HCT116 (cell line): ENCODE results near the gene TEDC1. TPM values are rescaled to one million over a fixed set of nuclear protein-coding genes. Genes with fewer than 3 reads are reported as not detected.

Experiments
- ATAC-seq: fragments of 200-7000 bp; cut with Tn5 transposase; 2 replicates; pipeline ENCODE4 v1.9.1; 2020; ENCODE audit warnings: mild to moderate bottlenecking, moderate library complexity
- BruUV-seq: library from RNA; stranded (reverse); fragments of 400-500 nt; replicated peaks from 2 replicates; lab custom pipeline; 2021; lab: Mats Ljungman, UMichigan
- CTCF ChIA-PET: fragments of 300-600 bp; sonication (Branson Sonifier 250); formaldehyde crosslinking; loops from one replicate; lab custom pipeline; 2021; ENCODE audit warnings: antibody characterized with exemption; lab: Charles Lee
- POLR2A ChIA-PET: fragments of 300-600, 350-600 bp; sonication (Branson Sonifier 250); formaldehyde crosslinking; loops from one replicate; lab custom pipeline; 2021; ENCODE audit warnings: antibody characterized with exemption; lab: Charles Lee
- RAD21 ChIA-PET, 2 experiments: fragments of 300-600 bp; sonication (Branson Sonifier 250); formaldehyde crosslinking; loops; one replicate each; lab custom pipeline; 2023; ENCODE audit warnings: low total read pairs in 2 of 2; ENCODE audit not compliant: uncharacterized antibody in 2 of 2, unreplicated experiment in 2 of 2, low non-redundant PET in 1 of 2; lab: Charles Lee
- DNase-seq: peaks from one replicate; pipeline ENCODE4 v3.0.0-alpha.2; 2010; ENCODE audit warnings: low read depth, low spot score
- H2AFZ ChIP-seq: fragments of 200-600 bp; shearing (Covaris generic), sonication (generic); 2 replicates; pipeline ENCODE4 v1.6.1; 2017; ENCODE audit warnings: low read depth, mixed run types, mixed read lengths, antibody characterized with exemption, low read length; ENCODE audit not compliant: poor library complexity, severe bottlenecking
- H3K27ac ChIP-seq: 2 replicates; pipeline ENCODE4 v1.5.1; 2012; ENCODE audit warnings: low read depth, low read length
- H3K27me3 ChIP-seq: fragments of 200-600 bp; sonication (generic); 2 replicates; pipeline ENCODE4 v1.6.1; 2016; ENCODE audit warnings: mixed run types, low read length, mixed read lengths; ENCODE audit not compliant: insufficient read depth
- H3K36me3 ChIP-seq, 2 experiments: fragments of 200-500 bp in 1 of 2; fragments of 200-600 bp in 1 of 2; sonication (Bioruptor generic) in 1 of 2; sonication (generic) in 1 of 2; 2 replicates each; pipeline versions ENCODE4 v1.5.1 to v1.6.1; 2014 to 2016; ENCODE audit warnings: low read length in 2 of 2, inconsistent platforms in 1 of 2, mixed read lengths in 1 of 2, mixed run types in 1 of 2; ENCODE audit not compliant: insufficient read depth in 2 of 2, control insufficient read depth in 1 of 2
- H3K4me1 ChIP-seq, 2 experiments: fragments of 200-600 bp in 1 of 2; sonication (generic) in 1 of 2; 2 replicates each; pipeline versions ENCODE4 v1.5.1 to v1.6.1; 2012 to 2017; ENCODE audit warnings: low read length in 2 of 2, inconsistent platforms in 1 of 2, mild to moderate bottlenecking in 1 of 2, mixed read lengths in 1 of 2, mixed run types in 1 of 2, moderate library complexity in 1 of 2; ENCODE audit not compliant: insufficient read depth in 2 of 2, control insufficient read depth in 1 of 2
- H3K4me2 ChIP-seq: fragments of 200-600 bp; sonication (generic); 2 replicates; pipeline ENCODE4 v1.6.1; 2017; ENCODE audit warnings: mixed run types, low read length, mixed read lengths
- H3K4me3 ChIP-seq, 2 experiments: fragments of 200-600 bp in 1 of 2; sonication (generic) in 1 of 2; replicated peaks in 1 of 2; 2 replicates each; pipeline ENCODE4 v1.5.1; 2011 to 2016; ENCODE audit warnings: low read length in 2 of 2, control low read depth in 1 of 2, low read depth in 1 of 2, mild to moderate bottlenecking in 1 of 2, mixed read lengths in 1 of 2, mixed run types in 1 of 2
- H3K79me2 ChIP-seq: fragments of 200-600 bp; sonication (generic); 2 replicates; pipeline ENCODE4 v1.6.1; 2017; ENCODE audit warnings: mild to moderate bottlenecking, mixed run types, low read length, moderate library complexity, mixed read lengths; ENCODE audit not compliant: insufficient read depth
- H3K9ac ChIP-seq: fragments of 200-600 bp; sonication (generic); 2 replicates; pipeline ENCODE4 v1.6.1; 2016; ENCODE audit warnings: low read length, mixed read lengths
- H3K9me2 ChIP-seq: fragments of 200-600 bp; sonication (generic), shearing (Covaris generic); 2 replicates; pipeline ENCODE4 v1.6.1; 2017; ENCODE audit warnings: mixed run types, mild to moderate bottlenecking, moderate library complexity; ENCODE audit not compliant: insufficient read depth
- H3K9me3 ChIP-seq, 2 experiments: fragments of 200-500 bp in 1 of 2; fragments of 200-600 bp in 1 of 2; sonication (Bioruptor generic) in 1 of 2; sonication (generic) in 1 of 2; 2 replicates each; pipeline ENCODE4 v1.6.1; 2014 to 2017; ENCODE audit warnings: low read length in 2 of 2, mixed read lengths in 2 of 2, inconsistent platforms in 1 of 2, low read depth in 1 of 2, mild to moderate bottlenecking in 1 of 2, mixed run types in 1 of 2, moderate library complexity in 1 of 2; ENCODE audit not compliant: control insufficient read depth in 1 of 2, insufficient read depth in 1 of 2
- H4K20me1 ChIP-seq: fragments of 200-600 bp; sonication (generic), shearing (Covaris generic); 2 replicates; pipeline ENCODE4 v1.6.1; 2017; ENCODE audit warnings: mixed run types, mild to moderate bottlenecking, moderate library complexity; ENCODE audit not compliant: insufficient read depth
- EGR1 ChIP-seq: IDR thresholded peaks from 2 replicates; pipeline ENCODE4 v1.6.1; 2012; ENCODE audit warnings: low read depth
- ELF1 ChIP-seq: IDR thresholded peaks from 2 replicates; pipeline ENCODE4 v1.6.1; 2012; ENCODE audit warnings: low read depth, borderline replicate concordance
- EZH2 ChIP-seq: fragments of 200-600 bp; sonication (generic); IDR thresholded peaks from 2 replicates; pipeline ENCODE4 v1.6.1; 2017; ENCODE audit warnings: antibody characterized with exemption, mixed run types
- EZH2phosphoT487 ChIP-seq: fragments of 200-600 bp; IDR thresholded peaks from 2 replicates; pipeline ENCODE4 v1.6.1; 2018; ENCODE audit warnings: antibody characterized with exemption, borderline replicate concordance
- FOSL1 ChIP-seq: IDR thresholded peaks from 2 replicates; pipeline ENCODE4 v1.6.1; 2012; ENCODE audit warnings: low read depth
- JUND ChIP-seq: IDR thresholded peaks from 2 replicates; pipeline ENCODE4 v1.6.1; 2012
- POLR2A ChIP-seq: IDR thresholded peaks from 2 replicates; pipeline ENCODE4 v1.7.0; 2011; ENCODE audit warnings: borderline replicate concordance; ENCODE audit not compliant: insufficient read depth, insufficient read length; ENCODE audit errors: extremely low read depth
- RAD21 ChIP-seq: IDR thresholded peaks from 2 replicates; pipeline ENCODE4 v1.6.1; 2012; ENCODE audit warnings: low read depth, mild to moderate bottlenecking
- SIN3A ChIP-seq: IDR thresholded peaks from 2 replicates; pipeline ENCODE4 v1.6.1; 2012; ENCODE audit warnings: low read depth
- SP1 ChIP-seq: IDR thresholded peaks from 2 replicates; pipeline ENCODE4 v1.6.1; 2012; ENCODE audit warnings: low read depth
- TCF7L2 ChIP-seq: IDR thresholded peaks from 2 replicates; pipeline ENCODE4 v1.7.0; 2011; ENCODE audit warnings: borderline replicate concordance, inconsistent platforms; ENCODE audit not compliant: insufficient read depth, insufficient read length; ENCODE audit errors: extremely low read depth
- ZFX ChIP-seq: fragments of 450-650 bp; IDR thresholded peaks from 2 replicates; pipeline ENCODE4 v1.6.1; 2017
- ZNF274 ChIP-seq: fragments of 200-500 bp; sonication (Bioruptor generic); IDR thresholded peaks from 2 replicates; pipeline ENCODE4 v1.6.1; 2014; ENCODE audit warnings: mild to moderate bottlenecking, low read depth, low read length, inconsistent platforms
- intact Hi-C: fragments of 100-400 bp; cut with micrococcal nuclease; formaldehyde crosslinking; loops from 2 replicates; pipeline ENCODE4 v1.10.0; 2022
- total RNA-seq: library from RNA; stranded (reverse); gene quantifications from one replicate; pipeline ENCODE4 v1.2.1, GENCODE V29; 2021; ENCODE audit not compliant: unreplicated experiment
- TF ChIP-seq, protein P1 (sequence below): IDR thresholded peaks from 2 replicates; pipeline ENCODE4 v1.6.1; 2012
- TF ChIP-seq, protein P2 (sequence below): IDR thresholded peaks from 2 replicates; pipeline ENCODE4 v1.6.1; 2012
- TF ChIP-seq, protein P3 (sequence below), 3 experiments: fragments of 200-600 bp in 1 of 3; sonication (generic) in 1 of 3; IDR thresholded peaks in 2 of 3; conservative IDR thresholded peaks in 1 of 3; 2 replicates each; pipeline ENCODE4 v1.5.1; 2012 to 2017; ENCODE audit warnings: low read depth in 2 of 3, low read length in 2 of 3, antibody characterized with exemption in 1 of 3, borderline replicate concordance in 1 of 3, control low read depth in 1 of 3, mild to moderate bottlenecking in 1 of 3, mixed read lengths in 1 of 3, mixed run types in 1 of 3, moderate library complexity in 1 of 3; ENCODE audit not compliant: insufficient read depth in 1 of 3
- TF ChIP-seq, protein P4 (sequence below): IDR thresholded peaks from 2 replicates; pipeline ENCODE4 v1.6.1; 2011; ENCODE audit warnings: mild to moderate bottlenecking, low read length, moderate library complexity; ENCODE audit not compliant: insufficient replicate concordance; ENCODE audit errors: extremely low read depth

TEDC1 gene
- total RNA-seq, 1 experiment from 2014 or later = 40.4 TPM

DNA sequence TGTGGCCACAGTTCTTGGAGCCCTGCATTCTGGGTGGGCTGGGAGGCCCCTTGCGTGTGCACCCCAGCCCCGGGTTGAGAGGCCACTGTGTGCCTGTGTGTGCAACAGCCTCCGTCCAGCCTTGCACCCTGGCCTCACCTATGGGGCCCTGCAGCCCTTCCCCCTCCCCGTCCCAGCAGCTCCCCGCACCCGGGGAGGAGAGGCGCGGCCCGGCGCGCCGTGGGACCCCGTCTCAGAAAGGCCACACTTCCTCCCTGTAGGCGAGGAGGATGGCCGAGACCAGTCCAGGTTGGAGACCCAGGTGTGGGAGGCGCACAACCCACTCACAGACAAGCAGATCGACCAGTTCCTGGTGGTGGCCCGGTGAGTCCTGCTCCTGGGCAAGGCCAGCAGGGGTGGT is 33.0 kb upstream of the TEDC1 start:
- no peak overlapping the region for H3K9ac ChIP-seq
- no peak overlapping the region for H3K27ac ChIP-seq
- no peaks in the 10 kb centered on the region for H4K20me1 ChIP-seq
- no peak overlapping the region for H2AFZ ChIP-seq
- no peak overlapping the region for H3K4me3 ChIP-seq
- H3K4me1 ChIP-seq = no peaks in the 10 kb centered on the region
- ChIA-PET POLR2A (no interaction called here), CTCF (interaction anchor here (1.5 kb wide), 1 partner anchor 10 kb away, joined by 4 read pairs; no protein-coding TSS in a partner anchor), RAD21 (no interaction called here)
- peak; percentile 20 for ATAC-seq
- no peak for TF ChIP-seq ZNF274
- TF ChIP-seq EZH2 = no peak
- TF ChIP-seq ZFX = no peak
- no peak for TF ChIP-seq EZH2phosphoT487
- TF ChIP-seq, protein P1, sequence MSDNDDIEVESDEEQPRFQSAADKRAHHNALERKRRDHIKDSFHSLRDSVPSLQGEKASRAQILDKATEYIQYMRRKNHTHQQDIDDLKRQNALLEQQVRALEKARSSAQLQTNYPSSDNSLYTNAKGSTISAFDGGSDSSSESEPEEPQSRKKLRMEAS = no peak
- no peak for TF ChIP-seq RAD21
- no peak for TF ChIP-seq FOSL1
- no peak for TF ChIP-seq SIN3A
- TF ChIP-seq TCF7L2 = no peak
- TF ChIP-seq, protein P2, sequence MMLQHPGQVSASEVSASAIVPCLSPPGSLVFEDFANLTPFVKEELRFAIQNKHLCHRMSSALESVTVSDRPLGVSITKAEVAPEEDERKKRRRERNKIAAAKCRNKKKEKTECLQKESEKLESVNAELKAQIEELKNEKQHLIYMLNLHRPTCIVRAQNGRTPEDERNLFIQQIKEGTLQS = no peak
- no peak for TF ChIP-seq ELF1
- no peak for TF ChIP-seq JUND
- no peak for TF ChIP-seq POLR2A
- no peak for DNase-seq
- H3K9me3 ChIP-seq = no peaks in the 10 kb centered on the region
- H3K9me2 ChIP-seq = no peaks in the 10 kb centered on the region
- intact Hi-C loops = no loop called here
- no peaks in the 10 kb centered on the region for H3K79me2 ChIP-seq
- H3K27me3 ChIP-seq = no peaks in the 10 kb centered on the region
- H3K4me2 ChIP-seq = no peak overlapping the region
- peaks cover 5 to 9% of the 10 kb centered on the region in 2 experiments; a peak in 3 of 4 replicates for H3K36me3 ChIP-seq
- BruUV-seq = no TSS peak

DNA sequence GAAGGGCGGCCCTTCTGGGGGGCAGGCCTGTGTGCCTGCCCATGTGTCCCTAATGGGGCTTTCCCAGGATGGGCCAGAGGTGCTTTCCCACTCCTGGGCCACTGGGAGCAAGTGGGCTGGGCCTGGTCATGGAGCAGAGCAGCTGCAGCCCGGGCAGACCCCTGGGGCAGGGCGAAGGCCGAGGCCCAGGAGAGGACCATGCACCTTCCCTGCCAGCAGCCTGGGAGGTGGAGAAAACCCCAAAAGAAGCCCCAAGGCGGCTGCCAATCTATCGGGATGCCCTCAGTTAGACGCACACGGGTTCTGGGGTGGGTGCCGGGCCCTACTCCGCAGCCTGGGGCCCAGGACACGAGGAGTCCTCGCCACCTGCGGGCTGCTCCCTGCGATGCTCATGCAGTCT is 32.5 kb upstream of the TEDC1 start:
- BruUV-seq = no TSS peak
- Histone ChIP-seq H3K9me3 (no peaks in the 10 kb centered on the region), H3K9ac (no peak overlapping the region), H3K27me3 (no peaks in the 10 kb centered on the region), H3K4me3 (no peak overlapping the region), H2AFZ (no peak overlapping the region), H4K20me1 (no peaks in the 10 kb centered on the region), H3K79me2 (no peaks in the 10 kb centered on the region), H3K4me2 (no peak overlapping the region), H3K36me3 (peaks cover 7 to 15% of the 10 kb centered on the region in 2 experiments; a peak in 3 of 4 replicates), H3K27ac (no peak overlapping the region), H3K9me2 (no peaks in the 10 kb centered on the region), H3K4me1 (no peaks in the 10 kb centered on the region)
- DNase-seq = no peak
- ChIA-PET RAD21 (no interaction called here), POLR2A (no interaction called here), CTCF (no interaction called here)
- intact Hi-C loops = no loop called here
- peak; percentile 25 for ATAC-seq
- TF ChIP-seq ELF1 = no peak
- TF ChIP-seq, protein P3, sequence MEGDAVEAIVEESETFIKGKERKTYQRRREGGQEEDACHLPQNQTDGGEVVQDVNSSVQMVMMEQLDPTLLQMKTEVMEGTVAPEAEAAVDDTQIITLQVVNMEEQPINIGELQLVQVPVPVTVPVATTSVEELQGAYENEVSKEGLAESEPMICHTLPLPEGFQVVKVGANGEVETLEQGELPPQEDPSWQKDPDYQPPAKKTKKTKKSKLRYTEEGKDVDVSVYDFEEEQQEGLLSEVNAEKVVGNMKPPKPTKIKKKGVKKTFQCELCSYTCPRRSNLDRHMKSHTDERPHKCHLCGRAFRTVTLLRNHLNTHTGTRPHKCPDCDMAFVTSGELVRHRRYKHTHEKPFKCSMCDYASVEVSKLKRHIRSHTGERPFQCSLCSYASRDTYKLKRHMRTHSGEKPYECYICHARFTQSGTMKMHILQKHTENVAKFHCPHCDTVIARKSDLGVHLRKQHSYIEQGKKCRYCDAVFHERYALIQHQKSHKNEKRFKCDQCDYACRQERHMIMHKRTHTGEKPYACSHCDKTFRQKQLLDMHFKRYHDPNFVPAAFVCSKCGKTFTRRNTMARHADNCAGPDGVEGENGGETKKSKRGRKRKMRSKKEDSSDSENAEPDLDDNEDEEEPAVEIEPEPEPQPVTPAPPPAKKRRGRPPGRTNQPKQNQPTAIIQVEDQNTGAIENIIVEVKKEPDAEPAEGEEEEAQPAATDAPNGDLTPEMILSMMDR (IDR thresholded peaks at IDR 0.05 in 2 of 3, conservative IDR thresholded peaks at IDR 0.05 in 1 of 3; ENCODE audit: borderline replicate concordance in 1 of 3, insufficient read depth in 1 of 3, low read depth in 2 of 3, low read length in 2 of 3) = no peak
- TF ChIP-seq, protein P4, sequence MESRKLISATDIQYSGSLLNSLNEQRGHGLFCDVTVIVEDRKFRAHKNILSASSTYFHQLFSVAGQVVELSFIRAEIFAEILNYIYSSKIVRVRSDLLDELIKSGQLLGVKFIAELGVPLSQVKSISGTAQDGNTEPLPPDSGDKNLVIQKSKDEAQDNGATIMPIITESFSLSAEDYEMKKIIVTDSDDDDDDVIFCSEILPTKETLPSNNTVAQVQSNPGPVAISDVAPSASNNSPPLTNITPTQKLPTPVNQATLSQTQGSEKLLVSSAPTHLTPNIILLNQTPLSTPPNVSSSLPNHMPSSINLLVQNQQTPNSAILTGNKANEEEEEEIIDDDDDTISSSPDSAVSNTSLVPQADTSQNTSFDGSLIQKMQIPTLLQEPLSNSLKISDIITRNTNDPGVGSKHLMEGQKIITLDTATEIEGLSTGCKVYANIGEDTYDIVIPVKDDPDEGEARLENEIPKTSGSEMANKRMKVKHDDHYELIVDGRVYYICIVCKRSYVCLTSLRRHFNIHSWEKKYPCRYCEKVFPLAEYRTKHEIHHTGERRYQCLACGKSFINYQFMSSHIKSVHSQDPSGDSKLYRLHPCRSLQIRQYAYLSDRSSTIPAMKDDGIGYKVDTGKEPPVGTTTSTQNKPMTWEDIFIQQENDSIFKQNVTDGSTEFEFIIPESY = no peak
- no peak for TF ChIP-seq JUND
- TF ChIP-seq ZNF274 = no peak
- TF ChIP-seq, protein P2 = no peak
- TF ChIP-seq SP1 = no peak
- no peak for TF ChIP-seq RAD21
- no peak for TF ChIP-seq EGR1
- no peak for TF ChIP-seq TCF7L2
